Fibroblast of gingiva (primary cell): Measurements from ENCODE around the gene ERAS.
"Not testable (repeated sequence)": the region's sequence is repeated elsewhere in the genome, so short reads cannot be mapped to it uniquely, and the experiment has no call there.

ENCODE experiments used
- DNase-seq: peaks from one replicate; pipeline ENCODE4 v3.0.0-alpha.2; 2011; ENCODE audit warnings: low read depth

The ERAS gene

GRCh38 chrX:48831136-48831908 is 5.0 kb downstream of the ERAS start:
- no peak for DNase-seq

GRCh38 chrX:48831909-48832291 is 5.6 kb downstream of the ERAS start:
- DNase-seq: no peak

GRCh38 chrX:48833542-48834138 is 7.3 kb downstream of the ERAS start:
- no peak for DNase-seq

- no peak for DNase-seq
Observed at GRCh38 chrX:48834383-48834709, 8.0 kb downstream of the ERAS start.

GRCh38 chrX:48835524-48836329 is 9.4 kb downstream of the ERAS start, which contains the start of gene PCSK1N:
TSS of gene PCSK1N (minus strand) at chrX:48835610. CDS start at chrX:48835532, 78 bp downstream.
- DNase-seq: no peak

- DNase-seq: no peak
Observed at GRCh38 chrX:48839686-48840085, 13.4 kb downstream of the ERAS start.

- DNase-seq: no peak
Observed at GRCh38 chrX:48848847-48849246, 22.5 kb downstream of the ERAS start.

- no peak for DNase-seq
Observed at GRCh38 chrX:48852857-48853256, 26.5 kb downstream of the ERAS start.

- DNase-seq: not testable (repeated sequence)
Observed at GRCh38 chrX:48853494-48853893, 27.2 kb downstream of the ERAS start.

GRCh38 chrX:48854121-48854804 is 27.9 kb downstream of the ERAS start:
- DNase-seq: not testable (repeated sequence)

- DNase-seq: no peak
Observed at GRCh38 chrX:48854898-48855297, 28.6 kb downstream of the ERAS start.

- no peak for DNase-seq
Observed at GRCh38 chrX:48864210-48864609, 37.9 kb downstream of the ERAS start.

GRCh38 chrX:48872017-48872416 is 45.7 kb downstream of the ERAS start:
- not testable (repeated sequence) for DNase-seq

- DNase-seq: not testable (repeated sequence)
Observed at GRCh38 chrX:48876944-48877343, 50.6 kb downstream of the ERAS start.
